CD14-positive monocyte (primary cell): ENCODE data around the gene INPP1. TPM values are rescaled to one million over a fixed set of nuclear protein-coding genes. Genes with fewer than 3 reads are reported as not detected.
"Not testable (repeated sequence)": the region's sequence is repeated elsewhere in the genome, so short reads cannot be mapped to it uniquely, and the experiment has no call there.

Source experiments
- DNase-seq, 3 donors: peaks; one replicate each; pipeline ENCODE4 v3.0.0-alpha.2; 2011 to 2022
- H2AFZ ChIP-seq: 2 replicates; pipeline ENCODE4 v1.6.0; 2012; ENCODE audit warnings: mild to moderate bottlenecking, low read depth, low read length, inconsistent platforms; ENCODE audit not compliant: insufficient read depth, poor library complexity, severe bottlenecking
- H3K27ac ChIP-seq, 2 donors: 1 replicate in 1 of 2; 2 replicates in 1 of 2; pipeline ENCODE4 v1.5.1; 2012 to 2013; ENCODE audit warnings: low read length in 2 of 2, control low read depth in 1 of 2, inconsistent platforms in 1 of 2, low read depth in 1 of 2, mild to moderate bottlenecking in 1 of 2
- H3K27me3 ChIP-seq, 2 donors: one replicate each; pipeline versions ENCODE4 v1.6.0 to v1.6.1; 2011 to 2013; ENCODE audit warnings: low read length in 2 of 2; ENCODE audit not compliant: control insufficient read depth in 2 of 2, insufficient read depth in 2 of 2
- H3K36me3 ChIP-seq, 2 donors: replicated peaks in 1 of 2; 1 replicate in 1 of 2; 2 replicates in 1 of 2; pipeline versions ENCODE4 v1.5.1 to v1.6.1; 2012 to 2013; ENCODE audit warnings: low read length in 2 of 2, control low read depth in 1 of 2, inconsistent platforms in 1 of 2, mild to moderate bottlenecking in 1 of 2; ENCODE audit not compliant: insufficient read depth in 2 of 2, control insufficient read depth in 1 of 2
- H3K4me1 ChIP-seq, 2 donors: 1 replicate in 1 of 2; 2 replicates in 1 of 2; pipeline versions ENCODE4 v1.5.1 to v1.6.1; 2012 to 2013; ENCODE audit warnings: low read length in 2 of 2, control low read depth in 1 of 2, inconsistent platforms in 1 of 2, mild to moderate bottlenecking in 1 of 2, moderate library complexity in 1 of 2; ENCODE audit not compliant: insufficient read depth in 2 of 2, control insufficient read depth in 1 of 2
- H3K4me2 ChIP-seq: replicated peaks from 2 replicates; pipeline ENCODE3; 2012; ENCODE audit warnings: low read length, moderate library complexity, mild to moderate bottlenecking; ENCODE audit not compliant: poor library complexity, severe bottlenecking; ENCODE audit errors: extremely low read depth
- H3K4me3 ChIP-seq, 3 experiments: fragments of 200-600 bp in 1 of 3; sonication (generic) in 1 of 3; replicated peaks in 1 of 3; 1 replicate in 2 of 3; 2 replicates in 1 of 3; pipeline ENCODE4 v1.5.1; 2011 to 2013; ENCODE audit warnings: low read length in 3 of 3, mild to moderate bottlenecking in 3 of 3, control low read depth in 2 of 3, low read depth in 2 of 3, inconsistent platforms in 1 of 3, moderate library complexity in 1 of 3
- H3K79me2 ChIP-seq: 2 replicates; pipeline ENCODE4 v1.6.0; 2012; ENCODE audit warnings: mild to moderate bottlenecking, control low read depth, inconsistent platforms, low read length, moderate library complexity; ENCODE audit not compliant: insufficient read depth
- H3K9ac ChIP-seq: 2 replicates; pipeline ENCODE4 v1.6.0; 2017; ENCODE audit warnings: low read length, mild to moderate bottlenecking; ENCODE audit not compliant: insufficient read depth, poor library complexity, severe bottlenecking
- H3K9me3 ChIP-seq, 2 donors: replicated peaks in 1 of 2; 1 replicate in 1 of 2; 2 replicates in 1 of 2; pipeline versions ENCODE4 v1.5.1 to v1.6.1; 2012 to 2013; ENCODE audit warnings: low read length in 2 of 2, control low read depth in 1 of 2; ENCODE audit not compliant: control insufficient read depth in 1 of 2, insufficient read depth in 1 of 2
- H4K20me1 ChIP-seq: 2 replicates; pipeline ENCODE4 v1.6.0; 2012; ENCODE audit warnings: mild to moderate bottlenecking, low read length, control low read depth, moderate library complexity; ENCODE audit not compliant: insufficient read depth
- H3K27ac Mint-ChIP-seq, 7 donors: one replicate each; pipeline ENCODE4 v1.8.0; 2020; ENCODE audit warnings: mild to moderate bottlenecking in 7 of 7, mixed read lengths in 7 of 7, moderate library complexity in 6 of 7, inconsistent platforms in 2 of 7
- H3K27me3 Mint-ChIP-seq, 3 donors: one replicate each; pipeline ENCODE4 v1.8.0; 2021 to 2022; ENCODE audit warnings: low read depth in 3 of 3, mild to moderate bottlenecking in 3 of 3, mixed read lengths in 3 of 3, moderate library complexity in 3 of 3, inconsistent platforms in 1 of 3
- H3K36me3 Mint-ChIP-seq, 2 donors: one replicate each; pipeline ENCODE4 v1.8.0; 2020; ENCODE audit warnings: mixed read lengths in 2 of 2, inconsistent platforms in 1 of 2, mild to moderate bottlenecking in 1 of 2
- H3K4me1 Mint-ChIP-seq: one replicate; pipeline ENCODE4 v1.8.0; 2020; ENCODE audit warnings: mild to moderate bottlenecking, mixed read lengths
- H3K4me3 Mint-ChIP-seq, 2 donors: one replicate each; pipeline ENCODE4 v1.8.0; 2020; ENCODE audit warnings: mild to moderate bottlenecking in 2 of 2, mixed read lengths in 2 of 2, moderate library complexity in 1 of 2
- H3K9me3 Mint-ChIP-seq, 7 donors: one replicate each; pipeline ENCODE4 v1.8.0; 2020 to 2022; ENCODE audit warnings: mixed read lengths in 7 of 7, mild to moderate bottlenecking in 6 of 7, moderate library complexity in 6 of 7, inconsistent platforms in 2 of 7
- WGBS: methylation state at CpG from one replicate; pipeline ENCODE4 v1.1.5; 2013; ENCODE audit warnings: missing lambda C conversion rate; ENCODE audit not compliant: insufficient coverage; 5-methylcytosine and 5-hydroxymethylcytosine counted together
- intact Hi-C, 2 donors: fragments of 100-400 bp; cut with micrococcal nuclease; formaldehyde crosslinking; loops; one replicate each; pipeline versions ENCODE4 v1.15.0 to v1.15.1; 2023
- polyA plus RNA-seq, 3 donors: library from polyadenylated mRNA; depleted of rRNA in 1 of 3; unstranded in 2 of 3; stranded (reverse) in 1 of 3; fragments of 300-500 nt in 2 of 3; fragments of >200 nt in 1 of 3; fragmentation: Illumina TruSeq in 2 of 3; gene quantifications; 1 replicate in 2 of 3; 2 replicates in 1 of 3; pipeline ENCODE4 v1.2.3, GENCODE V29; 2012 to 2021
- TF ChIP-seq, protein P1 (sequence below): fragments of 200-600 bp; IDR thresholded peaks from one replicate; pipeline ENCODE4 v1.8.0; 2022; ENCODE audit warnings: antibody characterized with exemption, mild to moderate bottlenecking

INPP1 gene
- polyA plus RNA-seq, 3 donors = 8.9 to 17.8 (median 13.3) TPM

GRCh38 chr2:190334479-190335224, 8.7 kb upstream of the INPP1 start:
- no peak overlapping the region for H3K27ac Mint-ChIP-seq
- H3K9me3 ChIP-seq = no peaks in the 10 kb centered on the region
- H3K27me3 ChIP-seq = no peaks in the 10 kb centered on the region
- H3K79me2 ChIP-seq = no peaks in the 10 kb centered on the region
- H3K27me3 Mint-ChIP-seq = peaks cover 0 to 1% (median 0%) of the 10 kb centered on the region in 3 donors
- 33% methylated on average over 3 of the region's 8 CpGs for WGBS
- no peak overlapping the region for H3K9ac ChIP-seq
- TF ChIP-seq, protein P1, sequence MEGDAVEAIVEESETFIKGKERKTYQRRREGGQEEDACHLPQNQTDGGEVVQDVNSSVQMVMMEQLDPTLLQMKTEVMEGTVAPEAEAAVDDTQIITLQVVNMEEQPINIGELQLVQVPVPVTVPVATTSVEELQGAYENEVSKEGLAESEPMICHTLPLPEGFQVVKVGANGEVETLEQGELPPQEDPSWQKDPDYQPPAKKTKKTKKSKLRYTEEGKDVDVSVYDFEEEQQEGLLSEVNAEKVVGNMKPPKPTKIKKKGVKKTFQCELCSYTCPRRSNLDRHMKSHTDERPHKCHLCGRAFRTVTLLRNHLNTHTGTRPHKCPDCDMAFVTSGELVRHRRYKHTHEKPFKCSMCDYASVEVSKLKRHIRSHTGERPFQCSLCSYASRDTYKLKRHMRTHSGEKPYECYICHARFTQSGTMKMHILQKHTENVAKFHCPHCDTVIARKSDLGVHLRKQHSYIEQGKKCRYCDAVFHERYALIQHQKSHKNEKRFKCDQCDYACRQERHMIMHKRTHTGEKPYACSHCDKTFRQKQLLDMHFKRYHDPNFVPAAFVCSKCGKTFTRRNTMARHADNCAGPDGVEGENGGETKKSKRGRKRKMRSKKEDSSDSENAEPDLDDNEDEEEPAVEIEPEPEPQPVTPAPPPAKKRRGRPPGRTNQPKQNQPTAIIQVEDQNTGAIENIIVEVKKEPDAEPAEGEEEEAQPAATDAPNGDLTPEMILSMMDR = no peak
- no peaks in the 10 kb centered on the region for H3K4me1 ChIP-seq
- H3K4me3 ChIP-seq = no peak overlapping the region
- intact Hi-C loops = no loop called here
- H3K36me3 Mint-ChIP-seq = no peaks in the 10 kb centered on the region
- no peak overlapping the region for H3K4me2 ChIP-seq
- no peak overlapping the region for H3K4me3 Mint-ChIP-seq
- H3K9me3 Mint-ChIP-seq = no peaks in the 10 kb centered on the region
- no peak for DNase-seq
- no peaks in the 10 kb centered on the region for H4K20me1 ChIP-seq
- no peaks in the 10 kb centered on the region for H3K36me3 ChIP-seq
- H3K4me1 Mint-ChIP-seq = peaks cover 2% of the 10 kb centered on the region
- H3K27ac ChIP-seq = no peak overlapping the region
- H2AFZ ChIP-seq = no peak overlapping the region

DNA sequence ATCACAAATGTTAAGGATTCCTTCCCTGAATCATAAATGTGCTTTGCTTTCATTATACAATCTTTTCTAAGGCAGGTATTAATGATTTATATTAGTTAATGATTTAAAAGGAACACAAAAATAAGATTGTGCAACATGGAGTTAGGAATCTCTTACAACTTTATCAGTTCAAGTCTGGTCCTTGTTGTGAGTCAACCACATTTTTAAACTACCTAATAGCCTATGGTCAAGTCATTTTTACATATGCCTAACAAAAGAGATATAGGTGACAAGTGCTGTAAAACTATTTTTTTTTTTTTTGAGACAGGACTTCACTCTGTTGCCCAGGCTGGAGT, 8.2 kb upstream of the INPP1 start:
- Histone ChIP-seq H3K27me3 (no peaks in the 10 kb centered on the region), H4K20me1 (no peaks in the 10 kb centered on the region), H3K36me3 (no peaks in the 10 kb centered on the region), H2AFZ (no peak overlapping the region), H3K79me2 (no peaks in the 10 kb centered on the region), H3K9ac (no peak overlapping the region), H3K4me3 (no peak overlapping the region), H3K9me3 (no peaks in the 10 kb centered on the region), H3K4me2 (no peak overlapping the region), H3K4me1 (no peaks in the 10 kb centered on the region), H3K27ac (no peak overlapping the region)
- intact Hi-C loops = no loop called here
- TF ChIP-seq, protein P1 = no peak
- no peak overlapping the region for H3K27ac Mint-ChIP-seq
- peaks cover 0 to 1% (median 0%) of the 10 kb centered on the region in 3 donors for H3K27me3 Mint-ChIP-seq
- H3K9me3 Mint-ChIP-seq = no peaks in the 10 kb centered on the region
- no peak for DNase-seq
- no peaks in the 10 kb centered on the region for H3K36me3 Mint-ChIP-seq
- H3K4me3 Mint-ChIP-seq = no peak overlapping the region
- peaks cover 2% of the 10 kb centered on the region for H3K4me1 Mint-ChIP-seq

GRCh38 chr2:190335584-190335983, 7.8 kb upstream of the INPP1 start:
- H3K27me3 Mint-ChIP-seq, DNase-seq, H2AFZ ChIP-seq, H3K9me3 Mint-ChIP-seq, H3K27me3 ChIP-seq, H3K9me3 ChIP-seq, H3K36me3 ChIP-seq, H4K20me1 ChIP-seq, H3K27ac ChIP-seq, H3K9ac ChIP-seq, H3K79me2 ChIP-seq, H3K36me3 Mint-ChIP-seq, H3K4me1 Mint-ChIP-seq, intact Hi-C loops, H3K4me3 Mint-ChIP-seq, H3K4me2 ChIP-seq, H3K4me1 ChIP-seq, H3K27ac Mint-ChIP-seq, H3K4me3 ChIP-seq: not testable (repeated sequence)
- WGBS = no CpG with 5 or more reads among the region's 4 CpGs
